ENCODE data around the gene PMEL.

PMEL gene

DNA sequence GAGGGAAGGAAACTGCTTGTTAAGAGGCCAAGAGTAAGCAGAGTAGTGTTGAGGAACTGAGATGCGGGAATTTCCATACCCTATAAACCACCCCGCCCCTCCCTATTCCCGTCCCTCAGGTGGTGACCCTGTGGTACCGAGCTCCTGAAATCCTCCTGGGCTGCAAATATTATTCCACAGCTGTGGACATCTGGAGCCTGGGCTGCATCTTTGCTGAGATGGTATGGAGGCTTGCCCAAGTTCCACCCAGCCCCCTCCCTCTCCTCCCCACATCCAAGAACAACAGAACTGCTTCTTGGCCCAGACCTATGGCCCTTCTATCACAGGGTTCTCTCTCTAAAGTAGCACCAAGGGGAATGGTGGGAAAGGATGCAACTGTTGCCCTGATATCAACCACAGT is 3.5 kb upstream of the PMEL start:
- no peak overlapping the region for H3K4me3 ChIP-seq (ENCODE audit: low read depth, low read length)
- TF ChIP-seq, protein P1, sequence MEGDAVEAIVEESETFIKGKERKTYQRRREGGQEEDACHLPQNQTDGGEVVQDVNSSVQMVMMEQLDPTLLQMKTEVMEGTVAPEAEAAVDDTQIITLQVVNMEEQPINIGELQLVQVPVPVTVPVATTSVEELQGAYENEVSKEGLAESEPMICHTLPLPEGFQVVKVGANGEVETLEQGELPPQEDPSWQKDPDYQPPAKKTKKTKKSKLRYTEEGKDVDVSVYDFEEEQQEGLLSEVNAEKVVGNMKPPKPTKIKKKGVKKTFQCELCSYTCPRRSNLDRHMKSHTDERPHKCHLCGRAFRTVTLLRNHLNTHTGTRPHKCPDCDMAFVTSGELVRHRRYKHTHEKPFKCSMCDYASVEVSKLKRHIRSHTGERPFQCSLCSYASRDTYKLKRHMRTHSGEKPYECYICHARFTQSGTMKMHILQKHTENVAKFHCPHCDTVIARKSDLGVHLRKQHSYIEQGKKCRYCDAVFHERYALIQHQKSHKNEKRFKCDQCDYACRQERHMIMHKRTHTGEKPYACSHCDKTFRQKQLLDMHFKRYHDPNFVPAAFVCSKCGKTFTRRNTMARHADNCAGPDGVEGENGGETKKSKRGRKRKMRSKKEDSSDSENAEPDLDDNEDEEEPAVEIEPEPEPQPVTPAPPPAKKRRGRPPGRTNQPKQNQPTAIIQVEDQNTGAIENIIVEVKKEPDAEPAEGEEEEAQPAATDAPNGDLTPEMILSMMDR (IDR thresholded peaks at IDR 0.05; ENCODE audit: low read depth, low read length): no peak

DNA sequence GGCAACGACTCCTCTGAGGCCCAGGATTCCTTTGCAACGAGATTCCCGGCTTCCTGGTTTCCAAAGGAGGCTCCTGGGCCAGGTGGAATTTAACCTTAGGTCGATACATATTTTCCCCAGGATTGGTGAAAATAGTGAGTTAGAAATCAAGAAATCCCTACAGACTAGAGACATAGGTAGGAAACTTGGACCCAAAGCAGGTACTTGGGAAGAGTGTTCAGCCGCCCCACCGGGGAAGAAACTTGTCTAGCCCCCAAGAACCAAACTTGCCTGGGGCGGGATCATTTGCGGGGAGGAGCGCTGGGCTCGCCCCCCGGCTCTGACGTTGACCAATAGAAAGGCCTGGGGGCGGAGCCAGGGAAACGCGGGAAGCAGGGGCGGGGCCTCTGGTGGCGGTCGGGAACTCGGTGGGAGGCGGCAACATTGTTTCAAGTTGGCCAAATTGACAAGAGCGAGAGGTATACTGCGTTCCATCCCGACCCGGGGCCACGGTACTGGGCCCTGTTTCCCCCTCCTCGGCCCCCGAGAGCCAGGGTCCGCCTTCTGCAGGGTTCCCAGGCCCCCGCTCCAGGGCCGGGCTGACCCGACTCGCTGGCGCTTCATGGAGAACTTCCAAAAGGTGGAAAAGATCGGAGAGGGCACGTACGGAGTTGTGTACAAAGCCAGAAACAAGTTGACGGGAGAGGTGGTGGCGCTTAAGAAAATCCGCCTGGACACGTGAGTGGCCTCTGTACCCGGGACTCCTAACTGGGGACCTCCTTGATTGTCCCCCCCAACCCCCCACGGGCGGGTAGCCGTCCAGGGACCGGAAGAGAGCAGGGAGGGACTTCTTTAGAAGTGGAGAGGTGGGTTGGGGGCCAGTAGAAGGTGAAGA is 803 bp upstream of the PMEL start, which contains the start of gene CDK2:
Gene CDK2 (plus strand): TSS at position 423 of the 874 bp plus-strand sequence. CDS start 179 bp downstream, at position 602.
- H3K4me3 ChIP-seq (ENCODE audit: low read depth, low read length): peak within 1 kb of the TSS; percentile 68
- TF ChIP-seq, protein P1 (IDR thresholded peaks at IDR 0.05; ENCODE audit: low read depth, low read length): no peak

DNA sequence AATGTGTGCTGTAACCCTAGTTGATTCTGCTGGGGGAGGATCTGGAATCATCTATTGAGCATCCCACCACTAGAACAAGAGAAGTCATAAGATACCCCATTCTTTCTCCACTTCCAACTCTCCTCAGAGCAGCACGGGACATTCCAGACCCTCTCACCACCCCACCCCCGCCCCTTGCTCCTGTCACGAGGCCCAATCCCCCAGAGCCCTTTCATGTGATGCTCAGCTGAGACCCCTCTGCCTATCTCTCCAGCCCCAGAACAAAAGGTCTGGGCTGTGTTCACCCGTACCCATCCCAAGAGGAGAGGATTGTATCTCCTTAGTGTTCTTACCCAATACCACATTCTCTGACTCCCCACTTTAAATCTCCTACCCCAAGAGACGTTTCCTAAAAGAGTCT is 602 bp downstream of the PMEL start:
- no peak overlapping the region for H3K4me3 ChIP-seq (ENCODE audit: low read depth, low read length)
- TF ChIP-seq, protein P1 (IDR thresholded peaks at IDR 0.05; ENCODE audit: low read depth, low read length): no peak

DNA sequence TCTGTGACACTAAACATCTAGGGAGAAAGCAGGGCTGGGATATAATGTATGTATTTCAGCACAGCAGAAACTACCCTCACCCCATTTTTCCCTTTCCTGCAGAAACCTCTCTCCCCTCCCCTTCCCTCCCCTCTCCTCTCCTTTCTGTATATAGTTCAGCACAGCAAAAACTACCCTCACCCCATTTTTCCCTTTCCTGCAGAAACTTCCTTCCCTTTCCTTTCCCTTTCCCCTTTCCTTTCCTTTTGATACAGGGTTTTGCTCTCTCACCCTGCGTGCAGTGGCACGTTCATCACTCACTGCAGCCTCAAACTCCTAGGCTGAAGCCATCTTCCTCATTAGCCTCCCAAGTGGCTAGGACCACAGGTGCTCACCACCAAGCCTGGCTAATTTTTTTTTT is 2.1 kb downstream of the PMEL start:
- no peak overlapping the region for H3K4me3 ChIP-seq (ENCODE audit: low read depth, low read length)
- TF ChIP-seq, protein P1 (IDR thresholded peaks at IDR 0.05; ENCODE audit: low read depth, low read length): no peak

DNA sequence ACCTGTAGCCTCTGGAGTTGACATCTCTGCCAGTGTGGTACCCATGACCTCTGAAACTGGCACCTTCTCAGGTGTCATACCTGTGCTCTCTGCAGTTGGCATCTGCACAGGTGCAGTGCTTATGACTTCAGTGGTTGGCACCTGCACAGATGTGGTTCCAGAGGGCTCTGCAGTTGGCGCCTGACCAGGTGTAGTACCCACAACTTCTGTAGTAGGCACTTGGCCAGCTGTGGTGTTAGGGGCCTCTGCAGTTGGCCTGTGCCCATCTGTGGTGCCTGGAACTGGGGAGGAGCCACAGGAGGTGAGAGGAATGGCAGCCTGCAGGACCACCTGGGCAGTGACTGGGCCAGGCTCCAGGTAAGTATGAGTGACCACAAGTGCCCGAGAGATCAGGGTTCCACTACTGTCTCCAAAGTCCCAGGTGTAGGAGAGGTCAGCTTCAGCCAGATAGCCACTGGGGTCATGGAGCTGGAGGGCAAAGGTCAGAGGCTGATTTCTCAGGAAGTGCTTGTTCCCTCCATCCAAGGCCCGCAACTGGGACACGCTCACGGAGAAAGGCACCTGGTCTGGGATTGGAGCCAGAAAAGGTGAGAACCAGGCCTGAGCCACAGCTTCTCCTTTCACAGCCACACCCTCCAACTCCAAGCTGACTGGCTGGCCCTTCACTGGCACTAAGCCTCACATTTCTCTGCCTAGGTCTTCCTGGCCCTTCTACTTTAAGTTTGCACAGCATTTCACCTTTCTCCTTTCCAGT is 8.6 kb downstream of the PMEL start:
- TF ChIP-seq, protein P1 (IDR thresholded peaks at IDR 0.05; ENCODE audit: low read depth, low read length): no peak
- no peak overlapping the region for H3K4me3 ChIP-seq (ENCODE audit: low read depth, low read length)

DNA sequence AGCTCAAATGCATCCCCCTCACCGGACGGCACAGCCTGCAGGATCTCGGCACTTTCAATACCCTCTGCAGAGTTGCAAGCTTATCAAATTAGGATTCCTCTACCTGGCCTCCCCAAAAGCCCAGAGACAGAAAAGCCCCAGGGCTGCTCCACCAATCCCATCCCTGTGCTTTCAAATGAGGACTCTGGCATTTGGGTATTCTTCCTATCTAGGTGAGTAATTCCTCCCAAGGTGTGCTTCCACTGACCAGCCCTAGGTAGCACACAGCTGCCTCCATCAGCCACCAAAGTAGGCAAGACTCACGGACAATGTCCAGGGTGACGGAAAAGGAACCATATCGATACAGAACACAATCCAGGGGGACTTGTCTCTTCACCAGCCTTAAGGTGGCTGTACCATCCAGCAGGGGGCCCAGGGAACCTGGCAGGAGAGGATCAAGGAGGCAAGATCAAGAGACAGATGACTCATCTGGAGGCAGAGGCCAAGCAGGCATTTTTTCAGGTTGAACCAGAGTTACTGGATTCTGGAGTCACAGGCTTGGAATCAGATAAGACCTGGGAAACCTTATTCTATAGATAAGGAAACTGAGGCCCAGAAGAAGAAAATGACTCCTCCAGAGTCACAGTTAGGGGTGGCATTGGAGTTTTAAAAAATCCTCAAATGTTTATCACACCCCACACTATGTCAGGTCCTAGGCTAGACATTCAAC is 9.9 kb downstream of the PMEL start:
- no peak overlapping the region for H3K4me3 ChIP-seq (ENCODE audit: low read depth, low read length)
- TF ChIP-seq, protein P1 (IDR thresholded peaks at IDR 0.05; ENCODE audit: low read depth, low read length): peak; percentile 50

Measured in WI38 (cell line).